ENCODE data around the gene GALNT18.

DNA sequence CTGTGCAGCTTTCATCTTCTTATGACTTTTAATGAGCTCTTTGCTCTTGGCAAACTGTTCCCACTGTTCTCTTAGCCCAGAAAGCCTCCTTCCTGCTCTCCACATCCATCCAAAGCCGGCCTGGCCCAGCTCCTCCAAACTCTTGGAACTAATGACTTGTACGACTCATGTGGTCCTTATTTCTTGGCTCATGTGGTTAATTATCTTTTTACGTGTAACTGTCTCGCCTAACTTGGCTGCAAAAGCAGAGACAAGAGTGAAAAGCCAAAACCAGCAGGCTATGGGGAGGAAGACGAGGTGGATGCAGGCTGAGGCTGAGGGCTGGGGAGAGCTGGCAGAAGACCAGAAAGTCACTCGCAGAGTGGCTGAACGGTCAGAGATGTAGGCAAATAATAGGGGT, 274.2 kb downstream of the GALNT18 start:
- TF ChIP-seq POLR2A (IDR thresholded peaks at IDR 0.05; ENCODE audit: low read depth, low read length) (no peak), EZH2 (IDR thresholded peaks at IDR 0.05; ENCODE audit: borderline replicate concordance, low read depth, low read length, severe bottlenecking) (no peak), POLR2AphosphoS5 (IDR thresholded peaks at IDR 0.05; ENCODE audit: insufficient read depth, low read depth, low read length) (no peak)
- TF ChIP-seq, protein P1, sequence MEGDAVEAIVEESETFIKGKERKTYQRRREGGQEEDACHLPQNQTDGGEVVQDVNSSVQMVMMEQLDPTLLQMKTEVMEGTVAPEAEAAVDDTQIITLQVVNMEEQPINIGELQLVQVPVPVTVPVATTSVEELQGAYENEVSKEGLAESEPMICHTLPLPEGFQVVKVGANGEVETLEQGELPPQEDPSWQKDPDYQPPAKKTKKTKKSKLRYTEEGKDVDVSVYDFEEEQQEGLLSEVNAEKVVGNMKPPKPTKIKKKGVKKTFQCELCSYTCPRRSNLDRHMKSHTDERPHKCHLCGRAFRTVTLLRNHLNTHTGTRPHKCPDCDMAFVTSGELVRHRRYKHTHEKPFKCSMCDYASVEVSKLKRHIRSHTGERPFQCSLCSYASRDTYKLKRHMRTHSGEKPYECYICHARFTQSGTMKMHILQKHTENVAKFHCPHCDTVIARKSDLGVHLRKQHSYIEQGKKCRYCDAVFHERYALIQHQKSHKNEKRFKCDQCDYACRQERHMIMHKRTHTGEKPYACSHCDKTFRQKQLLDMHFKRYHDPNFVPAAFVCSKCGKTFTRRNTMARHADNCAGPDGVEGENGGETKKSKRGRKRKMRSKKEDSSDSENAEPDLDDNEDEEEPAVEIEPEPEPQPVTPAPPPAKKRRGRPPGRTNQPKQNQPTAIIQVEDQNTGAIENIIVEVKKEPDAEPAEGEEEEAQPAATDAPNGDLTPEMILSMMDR (IDR thresholded peaks at IDR 0.05; ENCODE audit: extremely low read depth in 1 of 2, insufficient read depth in 1 of 2, low read depth in 1 of 2, low read length in 2 of 2) = no peak

Measured in endothelial cell of umbilical vein (primary cell).